ENCODE results near the gene ATP1B2.

ATP1B2 gene

GRCh38 chr17:7651097-7651664, 455 bp downstream of the ATP1B2 start:
- DNase-seq (ENCODE audit: extremely low read depth, low read depth): no peak
- TF ChIP-seq CTCF (IDR thresholded peaks at IDR 0.05; ENCODE audit: low read depth, low read length, missing control alignments): no peak
- peak overlapping the region; percentile 9 for H3K4me3 ChIP-seq (replicated peaks; ENCODE audit: low read depth, low read length)

- no peak for DNase-seq (ENCODE audit: extremely low read depth, low read depth)
- peak overlapping the region; percentile 9; the same call in 1 of the 2 replicates for H3K4me3 ChIP-seq (replicated peaks; ENCODE audit: low read depth, low read length)
- TF ChIP-seq CTCF (IDR thresholded peaks at IDR 0.05; ENCODE audit: low read depth, low read length, missing control alignments): no peak
These were observed 1.1 kb downstream of the ATP1B2 start for GRCh38 chr17:7651665-7652387.

GRCh38 chr17:7652388-7653356, 1.9 kb downstream of the ATP1B2 start:
- TF ChIP-seq CTCF (IDR thresholded peaks at IDR 0.05; ENCODE audit: low read depth, low read length, missing control alignments): no peak
- H3K4me3 ChIP-seq (replicated peaks; ENCODE audit: low read depth, low read length): no peak overlapping the region
- DNase-seq (ENCODE audit: extremely low read depth, low read depth): no peak

- TF ChIP-seq CTCF (IDR thresholded peaks at IDR 0.05; ENCODE audit: low read depth, low read length, missing control alignments): no peak
- H3K4me3 ChIP-seq (replicated peaks; ENCODE audit: low read depth, low read length): no peak overlapping the region
- no peak for DNase-seq (ENCODE audit: extremely low read depth, low read depth)
These were observed 4.3 kb downstream of the ATP1B2 start for GRCh38 chr17:7654832-7655540.

- TF ChIP-seq CTCF (IDR thresholded peaks at IDR 0.05; ENCODE audit: low read depth, low read length, missing control alignments): no peak
- DNase-seq (ENCODE audit: extremely low read depth, low read depth): no peak
These were observed 4.8 kb downstream of the ATP1B2 start for GRCh38 chr17:7655541-7655840.

GRCh38 chr17:7656958-7657609, 6.4 kb downstream of the ATP1B2 start:
- no peak for TF ChIP-seq CTCF (IDR thresholded peaks at IDR 0.05; ENCODE audit: low read depth, low read length, missing control alignments)
- no peak for DNase-seq (ENCODE audit: extremely low read depth, low read depth)
- H3K4me3 ChIP-seq (replicated peaks; ENCODE audit: low read depth, low read length): no peak overlapping the region

More at GRCh38 chr17:7655541-7655840, 4.8 kb downstream of the ATP1B2 start:
- H3K4me3 ChIP-seq (replicated peaks; ENCODE audit: low read depth, low read length): no peak overlapping the region
